GM12875 (cell line): ENCODE measurements around the gene GJA10.

Experiments
- H3K4me3 ChIP-seq: one replicate; pipeline ENCODE4 v1.5.1; 2011; ENCODE audit warnings: low read depth, low read length, control low read depth
- CTCF ChIP-seq: IDR thresholded peaks from 2 replicates; pipeline ENCODE4 v1.5.1; 2011; ENCODE audit warnings: low read depth, mild to moderate bottlenecking, control low read depth, inconsistent platforms, low read length, moderate library complexity, borderline replicate concordance; ENCODE audit not compliant: insufficient read depth

The GJA10 gene

GRCh38 chr6:89866024-89866678 lies 28.1 kb upstream of the GJA10 start:
- no peak for TF ChIP-seq CTCF
- H3K4me3 ChIP-seq, result no peak overlapping the region

GRCh38 chr6:89873721-89874120 lies 20.5 kb upstream of the GJA10 start:
- no peak overlapping the region for H3K4me3 ChIP-seq
- TF ChIP-seq CTCF, result no peak

- no peak overlapping the region for H3K4me3 ChIP-seq
- TF ChIP-seq CTCF, result no peak
Observed at GRCh38 chr6:89874438-89874837, 19.8 kb upstream of the GJA10 start.

GRCh38 chr6:89886378-89887120 lies 7.7 kb upstream of the GJA10 start:
- no peak overlapping the region for H3K4me3 ChIP-seq
- TF ChIP-seq CTCF, result no peak

GRCh38 chr6:89887452-89888137 lies 6.7 kb upstream of the GJA10 start:
- H3K4me3 ChIP-seq, result no peak overlapping the region
- no peak for TF ChIP-seq CTCF

GRCh38 chr6:89888138-89888514 lies 6.1 kb upstream of the GJA10 start:
- no peak overlapping the region for H3K4me3 ChIP-seq
- TF ChIP-seq CTCF, result no peak
